Measurements from ENCODE around the gene RRP36. TPM values are rescaled to one million over a fixed set of nuclear protein-coding genes. Genes with fewer than 3 reads are reported as not detected.

RRP36 gene
- total RNA-seq, 1 experiment from 2014 or later = 128 TPM

DNA sequence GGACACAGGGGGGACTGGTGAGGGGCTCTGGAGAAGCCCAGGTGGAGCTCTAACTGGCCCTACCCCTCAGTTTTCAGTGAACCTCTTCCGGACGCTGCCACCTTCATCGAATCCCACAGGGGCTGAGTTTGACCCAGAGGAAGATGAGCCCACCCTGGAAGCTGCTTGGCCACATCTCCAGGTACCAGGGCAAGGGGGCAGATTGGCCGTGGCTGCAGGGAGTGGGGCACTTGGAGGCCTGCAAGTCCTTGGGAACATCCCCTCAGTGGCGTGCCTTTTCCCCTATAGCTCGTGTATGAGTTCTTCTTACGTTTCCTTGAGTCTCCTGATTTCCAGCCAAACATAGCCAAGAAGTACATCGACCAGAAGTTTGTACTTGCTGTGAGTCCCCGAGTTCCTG lies 14.3 kb upstream of the RRP36 start:
- no peak for DNase-seq (ENCODE audit: low read depth)

DNA sequence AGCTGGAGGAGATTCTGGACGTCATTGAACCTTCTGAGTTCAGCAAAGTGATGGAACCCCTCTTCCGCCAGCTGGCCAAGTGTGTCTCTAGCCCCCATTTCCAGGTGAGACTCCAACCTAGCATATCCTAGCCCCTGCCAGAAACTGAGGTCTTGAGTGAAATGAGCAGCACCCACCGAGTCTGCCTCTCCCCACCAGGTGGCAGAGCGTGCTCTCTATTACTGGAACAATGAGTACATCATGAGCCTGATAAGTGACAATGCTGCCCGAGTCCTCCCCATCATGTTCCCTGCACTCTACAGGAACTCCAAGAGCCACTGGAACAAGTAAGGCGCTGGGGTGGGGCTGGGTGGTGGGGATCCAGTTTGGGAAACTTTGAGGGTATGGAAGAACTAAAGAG lies 12.3 kb upstream of the RRP36 start:
- no peak for DNase-seq (ENCODE audit: low read depth)

DNA sequence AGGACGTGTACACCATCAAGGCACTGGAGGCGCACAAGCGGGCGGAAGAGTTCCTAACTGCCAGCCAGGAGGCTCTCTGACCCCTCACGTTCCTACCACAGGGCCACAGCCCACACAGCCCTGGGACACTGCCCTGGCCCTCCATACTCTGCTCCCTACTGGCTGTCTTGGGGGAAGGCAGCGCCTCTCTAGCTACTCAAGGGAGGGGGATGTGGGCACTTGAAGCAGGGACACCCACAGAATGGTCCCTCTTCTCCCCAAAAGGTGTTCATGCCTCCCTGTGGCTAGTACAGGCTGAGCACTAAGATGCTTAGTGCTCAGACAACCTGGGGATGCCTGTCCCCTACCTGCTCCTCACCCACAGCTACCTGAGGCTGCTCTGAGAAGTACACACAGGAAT lies 10.2 kb upstream of the RRP36 start:
- no peak for DNase-seq (ENCODE audit: low read depth)

DNA sequence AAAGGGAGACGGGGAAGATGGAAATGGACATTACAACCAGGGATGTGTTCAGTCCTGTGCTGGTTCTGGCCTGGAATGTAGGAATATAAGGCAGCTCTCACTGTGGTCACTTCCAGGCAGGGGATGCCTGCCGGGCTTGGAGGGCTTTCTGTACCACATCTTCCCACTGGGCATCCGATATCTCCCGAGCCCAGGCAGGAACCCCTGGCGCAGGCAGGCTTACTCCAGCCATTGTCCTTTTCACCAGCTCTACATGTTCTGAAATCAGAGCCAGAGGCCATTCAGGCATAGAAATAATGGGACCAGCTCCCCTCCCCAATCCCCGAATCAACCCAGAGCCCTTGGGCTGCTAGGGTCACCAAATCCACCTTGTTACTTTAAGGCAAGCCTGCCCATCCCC lies 9.1 kb upstream of the RRP36 start:
- DNase-seq (ENCODE audit: low read depth) = no peak

DNA sequence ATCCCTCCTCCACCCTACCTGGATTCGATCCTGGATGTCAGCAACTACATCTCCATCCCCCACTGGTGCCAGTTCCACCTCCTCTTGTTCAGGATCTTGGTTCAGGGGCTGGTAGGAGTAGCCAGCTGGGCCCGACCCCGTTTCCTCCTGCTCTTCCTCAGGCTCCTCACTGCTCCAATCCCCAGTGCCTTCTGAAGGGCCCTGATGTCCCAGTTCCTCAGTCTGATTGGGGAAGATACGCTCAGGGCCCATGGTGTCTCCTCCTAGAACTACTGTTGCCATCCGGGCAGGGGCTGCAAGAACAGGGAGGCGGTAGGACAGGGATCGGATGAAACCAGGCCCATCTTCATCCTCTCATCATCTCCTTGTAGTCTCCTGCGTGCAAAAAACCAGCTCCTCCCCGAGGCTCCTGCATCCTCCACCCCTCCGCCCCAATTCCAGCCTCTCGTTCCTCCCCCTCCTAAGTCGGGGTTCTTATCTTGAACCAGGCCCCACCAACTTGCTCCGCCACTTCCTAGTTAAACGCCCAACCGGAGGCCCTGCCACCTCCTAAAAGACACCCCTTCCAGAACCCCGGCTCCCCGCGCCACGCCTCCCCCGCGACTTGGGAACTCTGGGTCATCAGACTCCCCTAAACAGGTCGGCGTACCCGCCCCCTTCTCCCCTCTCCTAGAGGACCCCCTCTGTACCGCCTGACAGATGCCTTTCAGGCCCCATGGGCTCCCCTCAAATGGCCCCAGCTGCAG lies 8.2 kb upstream of the RRP36 start:
- no peak for DNase-seq (ENCODE audit: low read depth)

DNA sequence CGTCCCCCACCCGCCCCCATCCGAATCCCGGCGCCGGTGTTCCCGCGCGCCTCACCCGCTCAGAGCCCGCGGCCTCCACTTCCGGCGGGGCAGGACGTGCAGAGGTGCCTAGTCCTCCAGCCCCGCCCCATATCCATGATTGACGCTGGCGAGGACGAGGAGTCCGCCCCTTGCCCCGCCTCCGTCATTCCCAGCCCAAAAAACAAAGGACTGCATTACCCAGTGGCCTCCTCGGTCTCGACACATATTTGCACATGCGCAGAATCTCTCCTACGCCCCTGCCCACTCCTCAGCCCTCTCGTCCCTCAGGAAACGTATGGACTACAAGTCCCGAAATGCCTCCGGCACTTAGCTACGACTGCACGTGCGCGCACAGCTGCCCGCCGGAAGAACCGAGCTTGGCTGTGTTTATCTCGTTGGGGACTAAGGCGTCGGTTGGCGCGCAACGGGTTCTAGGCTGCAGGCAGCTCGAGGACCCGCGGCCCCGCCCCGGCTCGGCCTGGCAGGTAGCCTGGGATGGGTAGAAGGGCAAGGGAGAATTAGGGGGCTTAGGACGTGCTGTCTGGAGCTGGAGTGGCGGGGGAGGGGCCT lies 7.5 kb upstream of the RRP36 start, which contains the start of the genes KLHDC3 and MEA1:
TSS of gene KLHDC3 (plus strand) at position 407 of the 591 bp plus-strand sequence. CDS start 2,944 bp downstream, outside the sequence.
TSS of gene MEA1 (minus strand) at position 104 of the 591 bp plus-strand sequence. CDS start 133 bp downstream, outside the sequence.
- peak; percentile 100 for DNase-seq (ENCODE audit: low read depth)

DNA sequence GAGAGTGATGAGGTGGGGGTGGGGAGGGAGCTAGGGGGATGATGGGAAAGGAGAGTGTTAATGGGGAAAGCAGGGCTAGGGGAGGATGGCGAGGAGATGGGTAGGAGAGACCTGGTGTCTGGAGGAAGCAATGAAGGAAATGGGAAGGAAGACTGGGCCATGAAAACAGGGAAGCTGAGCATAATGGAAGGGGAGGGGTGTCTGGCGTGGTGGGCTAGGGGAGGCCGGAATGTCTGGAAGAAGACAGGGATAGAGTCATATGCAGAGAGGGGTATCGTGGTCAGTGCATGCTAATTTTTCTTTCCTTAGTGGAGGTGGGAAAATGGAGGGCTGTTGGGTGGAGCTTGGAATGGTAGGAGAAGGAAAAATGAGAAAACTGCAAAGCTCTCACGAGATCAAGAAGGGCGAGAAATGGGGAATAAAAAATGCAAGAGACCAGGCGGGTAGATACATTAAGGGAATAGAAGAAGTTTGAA lies 7.0 kb upstream of the RRP36 start:
- peak; percentile 26 for DNase-seq (ENCODE audit: low read depth)

DNA sequence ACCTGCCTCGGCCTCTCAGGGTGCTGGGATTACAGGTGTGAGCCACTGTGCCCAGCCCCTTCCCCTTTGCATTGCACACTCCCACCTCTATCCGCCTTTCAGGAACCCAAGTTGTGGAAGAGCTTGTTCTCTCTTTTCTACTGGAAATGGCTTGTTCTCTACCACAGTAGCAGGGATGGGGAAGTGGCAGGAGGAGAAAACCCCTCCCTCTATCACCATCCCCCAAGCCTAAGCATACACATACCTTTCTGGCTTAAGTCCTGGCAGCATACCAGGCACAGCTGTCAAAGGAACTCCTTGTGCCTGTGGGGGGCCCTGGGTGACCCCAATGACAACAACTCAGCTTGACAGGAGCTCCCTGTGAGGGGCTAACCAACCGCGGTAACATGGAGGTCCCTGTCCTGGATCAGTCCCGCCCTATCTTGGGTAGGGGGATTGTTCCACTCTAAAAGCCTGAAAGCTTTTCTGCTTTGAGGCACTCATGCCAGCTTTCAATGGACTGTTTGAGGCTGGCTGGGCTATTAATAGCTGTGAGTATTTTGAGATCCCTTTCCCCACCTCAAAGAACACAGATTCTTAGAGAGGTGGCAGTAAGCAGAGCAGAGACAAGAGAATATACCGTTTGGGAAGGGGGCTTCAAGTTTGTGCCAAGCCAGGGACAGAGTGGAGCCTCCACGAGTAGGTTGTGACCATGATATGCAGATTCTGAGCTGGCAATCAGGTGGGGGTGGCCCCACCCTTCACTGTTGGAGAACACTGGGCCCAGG lies 5.1 kb upstream of the RRP36 start:
- no peak for DNase-seq (ENCODE audit: low read depth)

DNA sequence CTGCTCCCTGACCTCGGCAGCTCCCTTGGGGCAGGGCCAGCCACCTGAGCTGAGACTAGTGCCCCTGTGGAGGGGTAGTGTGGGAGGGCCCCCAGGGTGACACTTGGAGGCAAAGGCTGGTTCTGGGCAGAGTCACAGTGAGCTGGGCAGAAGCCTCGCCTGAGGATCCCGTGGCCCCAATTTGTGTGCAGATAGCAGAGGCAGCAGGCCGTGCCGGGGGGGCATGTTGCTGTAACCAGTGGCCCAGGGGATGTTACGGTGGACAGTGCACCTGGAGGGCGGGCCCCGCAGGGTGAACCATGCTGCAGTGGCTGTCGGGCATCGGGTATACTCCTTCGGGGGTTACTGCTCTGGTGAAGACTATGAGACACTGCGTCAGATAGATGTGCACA lies 4.5 kb upstream of the RRP36 start:
- DNase-seq (ENCODE audit: low read depth) = no peak

- no peak for DNase-seq (ENCODE audit: low read depth)
These were observed 2.3 kb upstream of the RRP36 start for GRCh38 chr6:43019152-43019551.

- no peak for DNase-seq (ENCODE audit: low read depth)
These were observed 1.2 kb upstream of the RRP36 start for GRCh38 chr6:43020052-43020705.

DNA sequence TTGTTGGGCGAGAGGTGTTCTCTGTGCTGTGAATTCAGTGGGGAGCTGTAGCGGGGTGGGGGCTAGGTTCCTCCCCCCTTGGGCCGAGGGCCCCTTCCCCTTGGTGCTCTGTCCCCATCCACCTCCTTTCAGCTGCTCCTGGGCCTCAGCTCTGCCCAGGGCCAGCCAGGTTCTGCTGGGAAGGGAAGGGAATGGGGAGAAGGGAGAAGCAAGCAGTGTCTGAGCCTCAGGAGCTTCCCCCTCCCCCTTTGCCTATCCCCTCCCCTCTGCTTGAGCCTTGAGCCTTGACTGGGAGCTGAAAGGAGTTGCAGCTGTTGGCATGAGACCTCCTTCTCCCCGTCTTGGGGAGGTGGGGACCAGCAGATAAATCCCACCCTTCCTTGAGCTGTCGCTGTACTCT lies 576 bp upstream of the RRP36 start:
- peak; percentile 45 for DNase-seq (ENCODE audit: low read depth)

DNA sequence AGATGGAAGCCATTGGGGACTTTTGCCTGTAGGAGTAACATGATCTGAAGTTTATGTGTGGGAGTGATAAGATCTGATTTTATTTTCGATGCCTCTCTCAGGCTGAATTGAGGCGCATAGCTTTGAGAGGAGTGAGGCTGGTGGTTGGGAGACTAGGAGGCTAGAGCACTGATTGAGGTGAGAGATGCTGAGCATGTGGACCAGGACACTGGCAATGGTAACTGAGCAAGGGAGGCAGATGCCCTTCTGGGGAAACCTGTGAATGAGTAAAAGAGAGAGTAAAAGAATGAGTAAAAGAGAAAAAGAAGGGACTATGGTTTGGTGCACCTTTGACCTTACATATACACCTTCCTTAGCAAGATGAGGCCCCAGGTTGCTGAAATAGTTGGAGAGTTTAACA lies 3.0 kb downstream of the RRP36 start:
- no peak for DNase-seq (ENCODE audit: low read depth)

DNA sequence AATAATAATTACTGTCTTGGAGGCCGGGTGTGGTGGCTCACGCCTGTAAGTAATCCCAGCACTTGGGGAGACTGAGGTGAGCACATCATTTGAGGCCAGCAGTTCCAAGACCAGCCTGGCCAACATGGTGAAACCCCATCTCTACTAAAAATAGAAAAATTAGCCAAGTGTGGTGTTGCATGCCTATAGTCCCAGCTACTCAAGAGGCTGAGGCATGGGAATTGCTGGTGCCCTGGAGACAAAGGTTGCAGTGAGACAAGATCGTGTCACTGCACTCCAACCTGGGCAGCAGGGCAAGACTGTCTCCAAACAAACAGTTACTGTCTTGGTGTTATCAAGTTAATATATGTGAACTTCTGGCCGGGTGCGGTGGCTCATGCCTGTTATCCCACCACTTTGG lies 4.9 kb downstream of the RRP36 start:
- DNase-seq (ENCODE audit: low read depth) = no peak

- DNase-seq (ENCODE audit: low read depth) = no peak
These were observed 7.7 kb downstream of the RRP36 start for GRCh38 chr6:43029120-43029519.

- DNase-seq (ENCODE audit: low read depth) = no peak
These were observed 10.9 kb downstream of the RRP36 start for GRCh38 chr6:43032326-43032725.

GRCh38 chr6:43033496-43034189 lies 12.2 kb downstream of the RRP36 start:
- no peak for DNase-seq (ENCODE audit: low read depth)

DNA sequence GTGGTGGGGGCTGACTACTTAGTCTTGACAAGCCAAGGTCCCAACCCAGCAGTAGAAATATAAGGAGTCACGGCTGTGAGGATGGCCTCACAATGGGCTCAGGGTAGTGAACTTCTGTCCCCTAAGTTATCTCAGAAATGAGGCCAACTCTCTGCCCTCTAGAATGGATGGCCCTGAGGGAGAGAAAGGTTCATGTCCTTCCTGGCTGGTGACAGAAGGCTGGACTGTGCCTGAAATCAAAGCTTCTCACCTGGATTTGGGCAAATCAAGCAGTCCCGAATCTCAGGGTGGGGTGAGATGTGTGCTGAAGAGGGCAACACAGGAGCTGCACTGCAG lies 12.7 kb downstream of the RRP36 start:
- DNase-seq (ENCODE audit: low read depth) = no peak

DNA sequence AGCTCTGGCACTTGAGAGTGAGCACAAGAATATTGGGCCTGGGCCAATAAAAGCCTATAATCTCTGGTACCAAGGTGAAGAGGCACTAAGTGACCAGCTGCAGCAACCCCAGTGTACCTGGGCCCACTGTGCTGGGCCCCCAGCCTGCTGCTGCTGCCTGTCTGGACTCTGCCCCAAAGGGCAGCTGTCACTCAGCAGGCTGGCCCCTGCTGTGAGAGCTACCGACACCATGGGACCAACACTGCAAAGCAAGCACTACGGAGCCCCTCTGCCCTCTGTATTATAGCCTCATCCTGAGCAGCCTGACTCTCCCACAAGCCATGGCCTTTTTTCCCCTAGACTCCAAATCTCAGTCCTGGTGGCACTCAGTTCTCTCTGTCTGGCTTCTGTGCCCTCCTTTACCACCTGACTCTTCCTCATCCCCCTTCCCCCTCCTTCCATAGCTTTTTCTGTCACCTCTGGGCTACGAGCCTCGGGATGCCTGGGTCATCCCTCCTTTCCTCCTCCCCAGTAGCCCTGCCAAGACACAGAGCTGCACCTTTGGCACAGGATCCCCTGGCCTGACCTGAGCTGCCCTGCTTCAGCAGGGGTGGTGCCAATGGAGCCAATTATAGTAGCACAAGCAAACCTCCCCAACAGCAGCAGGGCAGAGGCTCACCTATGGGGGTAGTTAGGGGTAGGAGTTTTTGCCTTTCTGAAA lies 14.2 kb downstream of the RRP36 start:
- DNase-seq (ENCODE audit: low read depth) = no peak

DNA sequence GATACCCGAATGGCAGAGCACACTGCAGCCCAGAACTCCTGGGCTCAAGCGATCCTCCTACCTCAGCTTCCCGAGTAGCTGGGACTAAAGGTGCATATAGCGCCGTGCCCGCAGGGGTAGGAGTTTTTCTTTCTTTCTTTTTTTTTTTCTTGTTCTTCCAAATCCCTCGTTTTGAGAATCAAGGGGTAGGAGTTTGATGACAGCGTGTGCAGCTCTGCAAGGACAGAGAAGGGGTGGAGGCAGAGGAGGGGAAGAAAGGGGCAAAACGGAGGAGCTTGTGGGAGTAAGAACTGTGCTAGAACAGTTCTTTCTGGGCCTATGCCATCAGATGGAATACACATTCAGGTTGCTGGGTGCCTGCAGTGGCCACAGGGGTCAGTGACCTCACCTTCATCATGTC lies 15.3 kb downstream of the RRP36 start:
- DNase-seq (ENCODE audit: low read depth) = no peak

DNA sequence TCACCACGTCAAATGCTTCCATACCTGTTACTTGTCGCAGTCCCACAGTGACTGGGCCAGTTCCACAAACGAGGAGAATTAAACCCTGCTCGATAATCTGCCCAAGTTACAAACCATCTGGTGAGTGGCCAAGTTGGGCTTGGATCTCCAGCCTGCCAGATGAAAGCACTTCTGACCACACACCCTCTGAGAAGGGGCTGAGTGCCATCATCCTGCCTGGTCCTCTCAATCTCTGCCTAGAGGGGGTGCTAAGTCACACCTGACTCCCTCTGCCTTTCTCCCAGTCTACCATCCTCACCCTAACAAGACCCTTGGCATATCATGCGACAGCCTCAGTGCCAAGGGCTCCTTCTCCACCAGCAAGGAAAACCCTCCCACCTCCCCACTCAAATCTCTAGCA lies 15.8 kb downstream of the RRP36 start:
- DNase-seq (ENCODE audit: low read depth) = no peak

Measured in LHCN-M2 (cell line).